Amniotic epithelial cell (primary cell): ENCODE measurements around the gene PPT2.
"Not testable (repeated sequence)": the region's sequence is repeated elsewhere in the genome, so short reads cannot be mapped to it uniquely, and the experiment has no call there.

Source experiments
- DNase-seq: peaks from one replicate; pipeline ENCODE4 v3.0.0-alpha.2; 2010; ENCODE audit warnings: low read depth

Gene PPT2

GRCh38 chr6:32189742-32190053 is 35.8 kb downstream of the PPT2 start:
- DNase-seq = no peak

- DNase-seq = peak; percentile 91
These were observed 36.3 kb downstream of the PPT2 start, which contains the start of gene PBX2 for GRCh38 chr6:32190054-32190851. PBX2 (minus strand) TSS chr6:32190202; CDS start chr6:32189915, 287 bp downstream.

DNA sequence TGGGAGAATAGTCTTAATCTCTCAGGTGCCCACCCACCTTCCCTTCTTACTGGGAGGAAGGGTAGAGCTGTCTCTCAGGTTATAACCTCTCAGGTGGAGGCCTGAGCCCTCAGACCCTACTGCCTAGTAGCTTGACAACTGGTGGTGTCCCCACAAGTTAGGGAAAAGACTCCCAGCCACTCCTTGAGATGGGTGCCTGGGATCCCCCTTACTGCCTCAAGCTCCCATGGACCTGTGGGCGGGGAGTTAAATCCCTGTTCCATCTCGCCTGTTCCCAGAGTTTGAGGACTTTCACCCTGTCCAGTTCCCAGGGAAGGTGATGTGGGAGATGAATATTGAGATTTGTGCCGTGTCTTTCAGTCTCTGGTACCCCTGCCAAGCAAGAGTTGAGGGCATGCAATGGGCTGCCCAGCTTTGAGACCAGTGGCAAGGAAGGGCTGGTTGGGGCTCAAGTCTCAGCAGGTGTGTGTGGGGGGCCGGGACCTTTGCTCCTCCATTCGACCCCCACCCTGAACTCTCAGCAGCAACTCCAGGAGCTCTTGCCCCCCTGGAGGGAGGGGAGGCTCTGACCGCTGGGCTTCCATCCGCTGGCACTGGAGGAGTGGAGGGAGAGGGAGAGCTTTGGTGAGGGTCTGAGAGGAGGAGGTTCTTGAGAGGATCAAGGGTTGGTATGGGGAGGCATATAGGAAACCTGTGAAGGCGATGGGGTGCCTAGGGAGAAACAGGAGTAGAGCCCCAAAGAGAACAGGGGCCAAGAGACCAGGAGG is 37.2 kb downstream of the PPT2 start:
- DNase-seq = no peak

- no peak for DNase-seq
These were observed 38.0 kb downstream of the PPT2 start for GRCh38 chr6:32191696-32192607.

- DNase-seq = peak; percentile 44
These were observed 38.7 kb downstream of the PPT2 start, which contains the start of gene GPSM3 for GRCh38 chr6:32192608-32193039. GPSM3 (minus strand) TSS chr6:32192643; CDS start chr6:32192513, 130 bp downstream.

DNA sequence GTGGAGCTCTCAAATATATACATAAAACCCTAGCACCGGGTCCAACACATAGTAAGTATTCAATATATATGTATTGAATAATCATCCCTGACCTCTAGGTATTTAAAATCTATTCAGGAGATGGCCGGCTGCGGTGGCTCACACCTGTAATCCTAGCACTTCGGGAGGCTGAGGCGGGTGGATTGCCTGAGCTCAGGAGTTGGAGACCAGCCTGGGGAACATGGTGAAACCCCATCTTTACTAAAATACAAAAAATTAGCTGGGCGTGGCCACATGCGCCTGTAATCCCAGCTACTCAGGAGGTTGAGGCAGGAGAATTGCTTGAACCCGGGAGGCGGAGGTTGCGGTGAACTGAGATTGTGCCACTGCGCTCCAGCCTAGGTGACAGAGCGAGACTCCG is 39.2 kb downstream of the PPT2 start:
- DNase-seq = not testable (repeated sequence)

GRCh38 chr6:32194388-32194787 is 40.4 kb downstream of the PPT2 start:
- no peak for DNase-seq

GRCh38 chr6:32194825-32195651 is 41.1 kb downstream of the PPT2 start:
- DNase-seq = peak; percentile 63

GRCh38 chr6:32195652-32195901 is 41.6 kb downstream of the PPT2 start:
- peak; percentile 99 for DNase-seq

DNA sequence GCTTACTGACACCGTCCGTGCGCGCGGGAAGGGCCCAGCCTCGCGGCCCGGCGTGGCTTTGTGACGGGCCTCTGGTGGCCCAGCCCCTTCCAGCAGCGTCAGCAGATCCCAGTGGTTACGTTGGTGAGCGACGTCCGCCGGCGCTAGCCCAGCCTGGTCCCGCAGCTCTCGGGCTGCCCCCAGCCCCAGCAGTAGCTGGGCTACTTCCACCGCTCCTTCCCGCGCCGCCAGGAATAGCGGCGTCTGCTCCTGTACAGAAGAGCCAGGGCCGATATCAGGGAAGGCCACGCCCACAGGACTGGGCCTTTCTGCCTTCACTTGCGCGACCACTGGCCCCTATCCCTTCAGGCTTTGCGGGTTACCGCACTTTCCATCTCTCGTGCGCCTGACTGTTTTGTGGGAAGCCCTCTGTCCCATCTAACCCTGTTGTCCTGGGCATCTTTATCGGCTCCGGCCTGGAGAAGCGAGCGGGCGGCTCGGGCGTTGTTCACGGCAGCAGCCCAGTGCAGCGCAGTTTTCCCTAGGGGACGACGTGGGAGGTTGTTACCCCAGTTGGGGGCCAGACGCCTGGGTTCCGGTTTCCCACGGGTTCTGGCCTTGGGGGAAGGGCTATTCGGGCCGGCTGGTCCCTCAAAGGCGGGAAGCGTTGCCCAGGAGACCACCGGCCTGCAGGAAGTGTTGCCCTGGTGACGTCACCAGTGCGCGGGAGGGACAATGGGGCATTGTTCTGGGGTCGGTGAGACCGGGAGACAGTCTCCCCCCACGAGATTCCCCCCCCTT is 42.2 kb downstream of the PPT2 start:
- DNase-seq = peak; percentile 78

GRCh38 chr6:32196682-32197616 is 43.0 kb downstream of the PPT2 start:
- no peak for DNase-seq

- no peak for DNase-seq
These were observed 44.4 kb downstream of the PPT2 start for GRCh38 chr6:32198345-32198696.

DNA sequence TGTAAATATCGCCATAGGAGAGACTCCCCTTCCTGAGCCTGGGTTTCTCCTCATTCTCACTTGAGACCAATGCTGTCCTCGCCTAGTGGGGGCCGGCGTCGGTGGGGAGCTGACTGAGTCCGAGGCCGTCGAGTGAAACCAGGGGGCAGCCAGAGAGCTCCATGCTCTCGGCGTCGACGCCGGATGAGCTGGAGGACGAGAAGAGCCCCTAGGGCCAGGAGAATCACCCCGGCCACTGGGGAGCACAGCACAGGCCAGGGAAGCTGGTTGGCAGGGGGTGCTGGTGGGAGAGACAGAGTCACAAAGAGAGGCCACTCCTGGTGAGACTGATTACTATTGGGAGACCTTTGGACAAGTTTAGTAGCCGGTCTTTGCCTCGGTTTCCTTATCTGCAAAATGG is 44.9 kb downstream of the PPT2 start:
- DNase-seq = no peak

DNA sequence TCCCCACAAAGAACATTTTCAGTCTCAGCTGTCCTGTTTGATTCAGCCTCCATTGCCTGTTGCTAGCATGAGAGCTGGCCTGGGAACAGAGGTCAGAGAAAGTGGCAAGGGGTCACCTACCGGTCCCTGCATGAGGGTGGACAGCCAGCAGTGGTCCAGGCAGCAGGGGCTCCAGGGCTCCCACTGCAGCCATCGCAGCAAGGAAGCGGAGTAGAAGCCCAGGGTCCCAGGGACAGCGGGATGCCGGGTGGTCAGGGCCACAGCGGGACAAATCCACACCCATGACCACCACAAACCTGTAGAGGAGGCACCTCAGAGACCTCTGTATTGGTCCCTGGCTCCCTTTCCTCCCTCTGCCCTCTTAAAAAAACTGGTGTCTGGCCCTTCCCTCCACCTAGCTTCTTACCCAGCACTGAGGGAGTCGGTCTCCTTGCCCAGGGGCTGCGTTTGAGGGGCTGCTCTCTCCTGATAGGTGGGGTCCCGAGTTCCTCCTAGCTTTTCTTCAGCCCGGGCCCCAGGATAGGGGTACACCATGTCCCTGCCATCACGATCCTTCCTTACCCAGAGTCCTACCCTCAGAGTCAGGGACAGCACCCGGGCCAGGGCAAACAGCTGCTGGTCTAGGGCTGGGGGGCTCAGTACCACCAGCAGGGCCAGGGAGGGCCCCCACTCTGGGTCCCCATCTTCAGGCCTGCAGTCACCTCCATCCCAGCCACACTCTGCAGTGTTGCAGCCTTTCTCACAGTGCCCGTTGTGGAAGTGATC is 47.0 kb downstream of the PPT2 start:
- DNase-seq = no peak

DNA sequence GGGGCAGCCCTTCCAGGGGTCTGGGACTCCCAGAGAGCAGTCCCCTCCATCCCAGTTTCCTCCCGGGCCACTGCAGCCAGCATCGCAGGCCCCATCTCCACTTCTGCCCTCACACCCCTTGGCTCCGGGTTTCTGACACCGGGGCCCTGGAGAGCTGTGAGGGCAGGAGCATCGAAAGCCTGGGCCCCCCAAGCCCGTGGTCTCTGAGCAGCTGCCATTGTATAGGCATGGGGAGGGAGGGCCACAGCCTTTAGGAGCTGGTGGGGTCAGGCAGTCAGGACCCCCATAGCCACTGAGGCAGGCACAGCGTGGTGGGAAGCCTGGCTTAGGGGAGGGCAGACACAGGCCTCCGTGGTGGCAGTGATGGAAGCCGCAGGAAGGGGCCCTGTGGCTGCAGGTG is 48.2 kb downstream of the PPT2 start:
- no peak for DNase-seq

- DNase-seq = no peak
These were observed 49.7 kb downstream of the PPT2 start for GRCh38 chr6:32203426-32204267.

DNA sequence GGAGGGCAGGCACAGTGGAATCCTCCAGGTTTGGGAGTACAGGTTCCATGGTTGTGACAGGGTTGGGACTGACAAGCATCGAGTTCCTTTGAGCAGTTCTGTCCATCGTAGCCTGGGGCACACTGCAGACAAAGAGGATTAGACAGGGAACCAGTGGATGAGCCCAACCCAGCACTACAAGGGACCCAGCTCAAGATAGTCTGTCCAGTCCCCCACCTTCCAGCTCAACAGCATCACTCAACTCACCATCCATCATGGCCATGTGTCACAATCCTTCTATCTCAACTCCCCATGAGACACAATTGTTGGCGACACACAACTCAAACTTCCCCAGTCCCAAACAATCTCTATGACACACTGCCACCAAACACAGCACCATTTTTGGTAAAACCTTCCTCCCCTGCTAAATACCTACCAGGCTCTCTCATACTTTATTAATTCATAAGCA is 50.4 kb downstream of the PPT2 start:
- DNase-seq = no peak

DNA sequence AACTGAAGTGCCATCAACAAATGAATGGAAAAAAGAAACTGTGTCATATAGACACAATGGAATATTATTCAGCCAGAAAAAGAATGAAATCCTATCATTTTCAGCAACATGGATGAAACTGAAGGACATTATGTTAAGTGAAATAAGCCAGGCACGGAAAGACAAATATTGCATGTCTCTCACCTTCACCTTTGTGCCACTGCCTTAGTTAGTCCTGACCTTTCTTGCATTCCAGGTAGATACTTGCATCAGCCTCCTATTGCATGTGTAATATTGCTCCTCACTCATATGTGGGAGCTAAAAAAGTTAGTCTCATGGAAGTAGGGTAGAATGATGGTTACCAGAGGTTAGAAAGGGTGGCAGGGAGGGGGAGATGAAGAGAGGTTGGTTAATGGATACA is 55.1 kb downstream of the PPT2 start:
- no peak for DNase-seq
